ENCODE results near the gene MAEA.

MAEA gene

DNA sequence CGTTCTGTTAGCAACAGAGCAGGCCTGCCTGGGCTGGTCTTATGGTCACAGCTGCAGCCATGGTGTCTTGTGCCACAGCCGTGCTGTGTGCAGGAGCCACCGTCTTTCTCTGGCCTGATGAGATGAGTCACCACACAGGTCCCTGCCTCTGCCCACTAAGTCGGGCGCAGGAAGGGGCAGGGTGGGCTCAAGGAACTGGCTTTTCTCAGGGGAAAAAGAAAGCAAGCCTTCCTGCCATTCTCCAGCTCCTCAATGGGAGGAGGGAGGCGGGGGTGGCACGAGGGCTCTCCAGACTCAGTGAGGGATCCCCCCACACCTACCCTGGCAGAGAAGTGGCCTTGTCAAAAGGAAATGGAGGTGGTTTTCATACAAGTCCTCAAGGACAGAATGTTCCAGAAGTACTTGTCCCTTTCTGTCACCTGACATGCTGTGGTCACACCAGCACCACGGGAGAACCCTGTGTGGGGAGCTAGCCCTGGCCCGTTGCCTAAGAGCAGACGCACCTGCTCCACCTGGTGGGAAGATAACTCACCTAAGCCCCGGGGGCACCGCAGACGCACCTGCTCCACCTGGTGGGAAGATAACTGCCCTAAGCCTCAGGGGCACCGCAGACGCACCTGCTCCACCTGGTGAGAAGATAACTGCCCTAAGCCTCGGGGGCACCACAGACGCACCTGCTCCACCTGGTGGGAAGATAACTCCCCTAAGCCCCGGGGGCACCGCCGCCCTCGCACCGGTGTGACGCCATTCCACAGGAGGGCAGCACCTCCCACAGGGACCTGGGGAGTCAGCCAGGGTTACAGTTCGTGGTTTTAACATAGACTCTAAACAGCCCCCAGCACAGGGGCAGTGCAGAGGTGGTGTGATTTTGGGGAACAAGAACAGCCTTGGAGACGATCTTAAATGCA, 75.8 kb downstream of the MAEA start:
- TF ChIP-seq GLIS3 (CRISPR knock-in tag; IDR thresholded peaks at IDR 0.05) (no peak), ESRRG (CRISPR knock-in tag; IDR thresholded peaks at IDR 0.05) (no peak), CSDC2 (CRISPR knock-in tag; IDR thresholded peaks at IDR 0.05) (no peak), ZNF8 (CRISPR knock-in tag; IDR thresholded peaks at IDR 0.05) (no peak)
- ATAC-seq = no peak

DNA sequence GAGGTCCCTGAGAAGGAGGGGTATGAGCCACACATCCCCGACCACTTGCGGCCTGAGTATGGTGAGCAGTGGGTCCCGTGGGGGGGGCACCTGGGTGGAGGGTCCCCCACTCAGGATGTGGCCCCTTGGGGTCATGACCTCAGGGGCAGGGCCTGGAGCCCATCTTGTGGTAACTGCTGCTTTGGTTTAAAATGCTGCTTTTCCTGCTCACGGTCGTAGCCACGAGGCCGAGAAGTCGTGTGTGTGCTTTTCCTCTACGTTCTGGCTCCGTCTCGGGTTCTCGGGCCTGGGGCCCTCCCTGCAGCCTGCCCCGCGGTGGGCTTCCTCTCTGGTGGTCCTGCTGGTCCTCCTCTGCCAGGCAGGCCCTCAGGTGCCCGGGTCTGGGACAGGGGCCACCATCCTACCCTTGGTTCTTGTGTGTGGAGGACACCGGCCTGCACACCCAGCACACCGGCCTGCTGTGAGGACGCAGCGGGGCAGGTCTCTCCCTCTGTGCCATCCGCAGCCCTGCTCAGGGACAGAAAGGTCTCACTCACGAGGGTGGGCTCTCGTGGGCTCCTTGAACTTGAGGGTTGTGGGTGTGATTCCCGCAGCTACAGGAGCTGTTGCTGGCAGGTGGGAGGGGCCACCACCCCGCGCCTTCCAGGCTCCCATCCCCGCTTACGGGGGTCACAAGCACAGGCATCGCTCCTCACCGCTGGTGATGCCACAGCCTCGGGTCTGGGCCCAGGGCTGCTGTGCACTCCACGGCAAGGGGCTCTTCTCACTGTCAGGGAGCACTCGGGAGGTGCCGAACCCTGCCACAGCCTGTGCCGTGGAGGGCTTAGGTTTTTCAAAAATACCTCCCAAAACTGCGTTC, 76.9 kb downstream of the MAEA start:
- no peak for ATAC-seq
- TF ChIP-seq SNAI2 (CRISPR knock-in tag; IDR thresholded peaks at IDR 0.05) (no peak), ZFP30 (CRISPR knock-in tag; IDR thresholded peaks at IDR 0.05) (no peak), ZNF565 (CRISPR knock-in tag; conservative IDR thresholded peaks at IDR 0.05; ENCODE audit: low read depth) (no peak), ZFP3 (CRISPR knock-in tag; IDR thresholded peaks at IDR 0.05) (no peak), ZNF70 (CRISPR knock-in tag; IDR thresholded peaks at IDR 0.05) (no peak), RARB (CRISPR knock-in tag; IDR thresholded peaks at IDR 0.05) (no peak), ZC3H10 (CRISPR knock-in tag; IDR thresholded peaks at IDR 0.05) (no peak), GLIS3 (CRISPR knock-in tag; IDR thresholded peaks at IDR 0.05) (no peak), PPARA (CRISPR knock-in tag; IDR thresholded peaks at IDR 0.05; ENCODE audit: borderline replicate concordance) (no peak), ISL1 (CRISPR knock-in tag; IDR thresholded peaks at IDR 0.05) (no peak), ESRRG (CRISPR knock-in tag; IDR thresholded peaks at IDR 0.05) (no peak), ZNF8 (CRISPR knock-in tag; IDR thresholded peaks at IDR 0.05) (no peak), OSR1 (CRISPR knock-in tag; IDR thresholded peaks at IDR 0.05) (no peak), TCF4 (CRISPR knock-in tag; IDR thresholded peaks at IDR 0.05; ENCODE audit: borderline replicate concordance) (no peak)
- TF ChIP-seq, protein P1, sequence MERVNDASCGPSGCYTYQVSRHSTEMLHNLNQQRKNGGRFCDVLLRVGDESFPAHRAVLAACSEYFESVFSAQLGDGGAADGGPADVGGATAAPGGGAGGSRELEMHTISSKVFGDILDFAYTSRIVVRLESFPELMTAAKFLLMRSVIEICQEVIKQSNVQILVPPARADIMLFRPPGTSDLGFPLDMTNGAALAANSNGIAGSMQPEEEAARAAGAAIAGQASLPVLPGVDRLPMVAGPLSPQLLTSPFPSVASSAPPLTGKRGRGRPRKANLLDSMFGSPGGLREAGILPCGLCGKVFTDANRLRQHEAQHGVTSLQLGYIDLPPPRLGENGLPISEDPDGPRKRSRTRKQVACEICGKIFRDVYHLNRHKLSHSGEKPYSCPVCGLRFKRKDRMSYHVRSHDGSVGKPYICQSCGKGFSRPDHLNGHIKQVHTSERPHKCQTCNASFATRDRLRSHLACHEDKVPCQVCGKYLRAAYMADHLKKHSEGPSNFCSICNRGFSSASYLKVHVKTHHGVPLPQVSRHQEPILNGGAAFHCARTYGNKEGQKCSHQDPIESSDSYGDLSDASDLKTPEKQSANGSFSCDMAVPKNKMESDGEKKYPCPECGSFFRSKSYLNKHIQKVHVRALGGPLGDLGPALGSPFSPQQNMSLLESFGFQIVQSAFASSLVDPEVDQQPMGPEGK (CRISPR knock-in tag; IDR thresholded peaks at IDR 0.05; ENCODE audit: borderline replicate concordance) = no peak
- TF ChIP-seq, protein P2, sequence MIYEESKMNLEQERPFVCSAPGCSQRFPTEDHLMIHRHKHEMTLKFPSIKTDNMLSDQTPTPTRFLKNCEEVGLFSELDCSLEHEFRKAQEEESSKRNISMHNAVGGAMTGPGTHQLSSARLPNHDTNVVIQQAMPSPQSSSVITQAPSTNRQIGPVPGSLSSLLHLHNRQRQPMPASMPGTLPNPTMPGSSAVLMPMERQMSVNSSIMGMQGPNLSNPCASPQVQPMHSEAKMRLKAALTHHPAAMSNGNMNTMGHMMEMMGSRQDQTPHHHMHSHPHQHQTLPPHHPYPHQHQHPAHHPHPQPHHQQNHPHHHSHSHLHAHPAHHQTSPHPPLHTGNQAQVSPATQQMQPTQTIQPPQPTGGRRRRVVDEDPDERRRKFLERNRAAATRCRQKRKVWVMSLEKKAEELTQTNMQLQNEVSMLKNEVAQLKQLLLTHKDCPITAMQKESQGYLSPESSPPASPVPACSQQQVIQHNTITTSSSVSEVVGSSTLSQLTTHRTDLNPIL (CRISPR knock-in tag; IDR thresholded peaks at IDR 0.05; ENCODE audit: low read depth) = no peak
- TF ChIP-seq, protein P3, sequence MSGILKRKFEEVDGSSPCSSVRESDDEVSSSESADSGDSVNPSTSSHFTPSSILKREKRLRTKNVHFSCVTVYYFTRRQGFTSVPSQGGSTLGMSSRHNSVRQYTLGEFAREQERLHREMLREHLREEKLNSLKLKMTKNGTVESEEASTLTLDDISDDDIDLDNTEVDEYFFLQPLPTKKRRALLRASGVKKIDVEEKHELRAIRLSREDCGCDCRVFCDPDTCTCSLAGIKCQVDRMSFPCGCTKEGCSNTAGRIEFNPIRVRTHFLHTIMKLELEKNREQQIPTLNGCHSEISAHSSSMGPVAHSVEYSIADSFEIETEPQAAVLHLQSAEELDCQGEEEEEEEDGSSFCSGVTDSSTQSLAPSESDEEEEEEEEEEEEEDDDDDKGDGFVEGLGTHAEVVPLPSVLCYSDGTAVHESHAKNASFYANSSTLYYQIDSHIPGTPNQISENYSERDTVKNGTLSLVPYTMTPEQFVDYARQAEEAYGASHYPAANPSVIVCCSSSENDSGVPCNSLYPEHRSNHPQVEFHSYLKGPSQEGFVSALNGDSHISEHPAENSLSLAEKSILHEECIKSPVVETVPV (CRISPR knock-in tag; IDR thresholded peaks at IDR 0.05) = no peak
- TF ChIP-seq, protein P4, sequence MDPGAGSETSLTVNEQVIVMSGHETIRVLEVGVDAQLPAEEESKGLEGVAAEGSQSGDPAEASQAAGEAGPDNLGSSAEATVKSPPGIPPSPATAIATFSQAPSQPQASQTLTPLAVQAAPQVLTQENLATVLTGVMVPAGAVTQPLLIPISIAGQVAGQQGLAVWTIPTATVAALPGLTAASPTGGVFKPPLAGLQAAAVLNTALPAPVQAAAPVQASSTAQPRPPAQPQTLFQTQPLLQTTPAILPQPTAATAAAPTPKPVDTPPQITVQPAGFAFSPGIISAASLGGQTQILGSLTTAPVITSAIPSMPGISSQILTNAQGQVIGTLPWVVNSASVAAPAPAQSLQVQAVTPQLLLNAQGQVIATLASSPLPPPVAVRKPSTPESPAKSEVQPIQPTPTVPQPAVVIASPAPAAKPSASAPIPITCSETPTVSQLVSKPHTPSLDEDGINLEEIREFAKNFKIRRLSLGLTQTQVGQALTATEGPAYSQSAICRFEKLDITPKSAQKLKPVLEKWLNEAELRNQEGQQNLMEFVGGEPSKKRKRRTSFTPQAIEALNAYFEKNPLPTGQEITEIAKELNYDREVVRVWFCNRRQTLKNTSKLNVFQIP (CRISPR knock-in tag; IDR thresholded peaks at IDR 0.05; ENCODE audit: borderline replicate concordance, low read depth) = no peak

DNA sequence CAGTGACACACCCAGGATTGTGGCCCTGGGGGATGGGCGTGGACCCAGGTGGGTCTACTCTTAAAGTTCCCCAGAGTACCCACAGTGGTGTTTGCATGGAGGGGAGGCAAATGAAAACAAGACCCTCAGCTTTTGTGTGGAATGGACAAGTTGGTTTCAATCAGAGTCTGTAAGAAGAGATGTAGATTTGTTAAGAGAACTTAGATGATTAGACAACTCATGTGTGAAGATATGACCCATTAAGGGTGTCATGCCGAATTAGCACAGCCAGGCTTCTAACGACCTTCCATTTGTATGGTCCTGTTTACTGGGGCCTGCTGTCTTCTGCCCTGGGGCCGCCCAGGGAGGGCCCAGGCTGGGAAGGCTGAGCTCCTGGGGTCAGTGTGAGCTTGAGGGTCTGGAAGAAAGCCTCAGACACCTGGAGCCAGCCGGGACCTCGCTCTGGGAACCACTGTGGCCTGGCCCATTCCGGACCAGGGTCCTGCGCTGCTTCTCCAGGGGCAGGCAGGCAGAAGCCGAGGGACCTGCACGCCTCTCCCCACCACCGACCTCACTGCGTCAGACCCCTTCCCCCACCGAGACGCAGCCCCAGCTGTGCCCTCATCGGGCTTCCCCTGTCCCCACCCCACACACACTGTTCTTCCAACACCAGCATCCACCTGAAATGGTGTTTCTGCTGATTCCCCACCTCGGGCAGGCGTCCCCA, 77.7 kb downstream of the MAEA start:
- no peak for ATAC-seq
- TF ChIP-seq SNAI2 (CRISPR knock-in tag; IDR thresholded peaks at IDR 0.05) (no peak), ZFP30 (CRISPR knock-in tag; IDR thresholded peaks at IDR 0.05) (no peak), PPARA (CRISPR knock-in tag; IDR thresholded peaks at IDR 0.05; ENCODE audit: borderline replicate concordance) (no peak), ZNF8 (CRISPR knock-in tag; IDR thresholded peaks at IDR 0.05) (no peak), TCF4 (CRISPR knock-in tag; IDR thresholded peaks at IDR 0.05; ENCODE audit: borderline replicate concordance) (no peak), ZNF565 (CRISPR knock-in tag; conservative IDR thresholded peaks at IDR 0.05; ENCODE audit: low read depth) (no peak), ZC3H10 (CRISPR knock-in tag; IDR thresholded peaks at IDR 0.05) (no peak), ISL1 (CRISPR knock-in tag; IDR thresholded peaks at IDR 0.05) (no peak), CSDC2 (CRISPR knock-in tag; IDR thresholded peaks at IDR 0.05) (no peak), RARB (CRISPR knock-in tag; IDR thresholded peaks at IDR 0.05) (no peak), ESRRG (CRISPR knock-in tag; IDR thresholded peaks at IDR 0.05) (no peak)
- TF ChIP-seq, protein P2 (CRISPR knock-in tag; IDR thresholded peaks at IDR 0.05; ENCODE audit: low read depth) = no peak
- TF ChIP-seq, protein P1 (CRISPR knock-in tag; IDR thresholded peaks at IDR 0.05; ENCODE audit: borderline replicate concordance) = no peak
- TF ChIP-seq, protein P3 (CRISPR knock-in tag; IDR thresholded peaks at IDR 0.05) = no peak
- TF ChIP-seq, protein P4 (CRISPR knock-in tag; IDR thresholded peaks at IDR 0.05; ENCODE audit: borderline replicate concordance, low read depth) = no peak

Data from SK-N-SH treated with all-trans-retinoic acid at 6 μM for 48 hours (cell line).